ENCODE data around the gene CPNE5. TPM values are rescaled to one million over a fixed set of nuclear protein-coding genes. Genes with fewer than 3 reads are reported as not detected.

The CPNE5 gene
- total RNA-seq, 1 donor from 2014 or later = 2.2 TPM

DNA sequence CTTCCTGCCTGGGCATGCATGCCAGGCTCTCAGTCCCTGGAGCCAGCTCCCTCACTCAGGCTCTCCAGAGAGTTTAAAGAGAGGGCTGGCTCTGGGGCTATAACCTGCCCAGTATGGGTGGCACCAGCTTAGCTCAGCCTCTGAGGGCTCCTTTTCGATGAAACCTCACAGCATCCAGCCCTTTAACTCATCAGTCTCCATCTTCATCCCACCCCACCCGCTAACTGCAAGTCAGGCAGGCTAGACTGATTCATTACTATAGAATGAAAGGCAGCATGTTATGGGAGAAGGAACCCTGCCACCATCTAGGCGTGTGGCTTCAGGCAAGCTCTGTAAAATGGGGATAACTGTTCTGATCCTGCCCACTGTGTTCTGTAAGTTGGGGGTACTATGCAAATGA lies 88.2 kb downstream of the CPNE5 start:
- intact Hi-C loops (cut with micrococcal nuclease) = no loop called here

DNA sequence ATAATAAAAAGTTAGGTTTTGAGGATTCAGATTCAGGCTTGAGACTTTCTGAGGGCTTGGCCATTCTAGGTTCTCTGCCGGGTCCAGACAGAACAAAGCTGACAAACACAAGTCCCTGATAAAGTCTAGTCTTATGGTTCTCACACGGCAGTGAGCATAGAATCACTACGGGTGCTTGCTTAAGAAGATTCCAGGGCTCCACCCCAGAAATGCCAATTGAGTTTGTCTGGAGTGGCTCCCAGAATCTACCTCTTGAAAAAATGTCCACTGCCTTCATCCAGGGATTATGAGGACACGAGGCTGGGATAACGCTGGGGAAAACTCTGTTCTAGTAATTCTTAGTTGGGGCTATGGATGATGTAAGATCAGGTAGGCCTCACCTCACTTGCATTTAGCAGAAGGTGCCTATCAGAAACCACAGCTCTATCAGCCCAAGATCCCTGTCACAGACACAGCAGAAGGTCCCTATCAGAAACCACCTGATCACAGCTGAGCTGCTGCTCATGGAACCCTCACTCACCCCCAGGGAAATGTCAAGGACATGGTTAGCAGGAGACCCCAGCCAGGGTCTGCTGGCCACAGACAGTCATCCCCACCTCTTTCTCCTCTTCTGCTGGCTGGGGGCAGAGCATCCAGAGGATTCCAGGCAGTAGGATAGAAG lies 89.3 kb downstream of the CPNE5 start:
- intact Hi-C loops (cut with micrococcal nuclease) = no loop called here

DNA sequence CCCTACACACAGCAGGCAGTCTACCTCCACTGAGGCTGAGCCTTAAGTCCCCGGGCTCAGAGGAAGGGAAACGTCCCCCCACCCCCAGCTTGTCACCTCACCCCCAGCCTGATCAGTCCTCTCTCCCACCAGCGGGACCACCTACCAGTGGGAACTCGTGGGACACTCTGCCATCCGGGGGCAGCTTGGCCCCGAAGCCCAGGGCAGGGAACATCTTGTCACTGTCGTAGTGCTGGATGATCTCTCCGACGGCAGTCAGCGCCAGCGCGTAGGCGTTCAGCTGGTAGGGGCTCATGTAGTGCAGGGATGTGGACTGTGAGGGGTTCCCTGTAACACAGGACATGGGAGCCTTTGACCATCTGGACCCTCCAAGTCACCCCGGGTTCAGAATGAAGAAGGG lies 93.0 kb downstream of the CPNE5 start:
- intact Hi-C loops (cut with micrococcal nuclease) = no loop called here

DNA sequence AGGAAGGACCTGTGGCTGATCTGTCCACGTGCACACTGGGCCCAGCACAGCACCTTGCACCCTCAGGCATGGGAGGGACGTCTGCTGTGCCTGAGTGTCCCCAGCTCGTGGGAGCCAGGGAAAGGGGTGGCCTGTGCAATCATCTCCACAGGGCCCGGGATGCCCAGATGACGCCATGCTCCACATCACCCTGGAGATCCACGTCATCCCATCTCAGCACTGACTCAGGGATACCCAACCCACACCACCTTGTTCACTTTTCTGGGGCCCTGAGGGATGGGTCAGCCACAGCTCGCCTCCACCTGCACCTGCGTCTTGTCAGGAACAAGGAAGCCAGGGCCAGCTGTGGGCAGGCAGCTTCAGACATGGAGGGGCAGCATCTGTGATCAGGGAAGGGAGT lies 93.4 kb downstream of the CPNE5 start:
- intact Hi-C loops (cut with micrococcal nuclease) = no loop called here

DNA sequence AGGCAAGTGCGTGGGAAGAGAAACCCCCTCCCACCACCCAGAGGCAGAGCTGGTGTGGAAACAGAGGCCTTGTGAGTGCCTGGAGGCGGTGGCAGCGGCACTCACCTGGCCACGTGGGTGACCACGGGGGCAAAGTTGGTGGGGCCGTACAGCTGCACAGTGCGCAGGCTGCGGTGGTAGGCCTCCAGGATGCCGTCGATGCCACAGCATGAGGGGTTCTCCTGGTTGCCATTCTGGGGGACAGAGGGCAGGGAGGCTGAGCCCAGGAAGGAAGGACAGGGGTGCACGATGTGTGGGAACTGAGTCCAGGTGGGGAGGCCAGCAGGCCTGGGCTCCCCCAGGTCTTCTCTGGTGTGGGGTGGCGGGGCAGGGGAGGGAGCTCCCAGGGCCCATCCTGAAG lies 94.0 kb downstream of the CPNE5 start:
- intact Hi-C loops (cut with micrococcal nuclease) = no loop called here

DNA sequence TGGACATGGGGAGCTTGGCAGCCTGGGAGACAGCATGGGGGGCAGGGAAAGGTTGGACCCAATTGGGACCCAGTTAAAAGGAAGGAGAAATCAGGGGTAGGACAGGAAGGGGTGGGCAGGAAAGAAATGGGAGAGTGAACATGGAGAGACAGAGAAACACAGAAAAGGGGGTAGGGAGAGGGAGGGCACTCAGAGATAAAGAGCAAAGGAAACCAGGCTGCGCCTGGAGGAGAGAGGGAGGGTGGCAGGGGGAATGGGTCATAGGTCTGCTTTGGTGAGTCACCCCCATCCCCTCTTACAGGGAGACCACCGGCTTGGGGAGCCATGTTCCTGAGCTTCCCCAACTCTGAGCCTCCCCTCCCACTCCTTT lies 95.0 kb downstream of the CPNE5 start:
- intact Hi-C loops (cut with micrococcal nuclease) = no loop called here

DNA sequence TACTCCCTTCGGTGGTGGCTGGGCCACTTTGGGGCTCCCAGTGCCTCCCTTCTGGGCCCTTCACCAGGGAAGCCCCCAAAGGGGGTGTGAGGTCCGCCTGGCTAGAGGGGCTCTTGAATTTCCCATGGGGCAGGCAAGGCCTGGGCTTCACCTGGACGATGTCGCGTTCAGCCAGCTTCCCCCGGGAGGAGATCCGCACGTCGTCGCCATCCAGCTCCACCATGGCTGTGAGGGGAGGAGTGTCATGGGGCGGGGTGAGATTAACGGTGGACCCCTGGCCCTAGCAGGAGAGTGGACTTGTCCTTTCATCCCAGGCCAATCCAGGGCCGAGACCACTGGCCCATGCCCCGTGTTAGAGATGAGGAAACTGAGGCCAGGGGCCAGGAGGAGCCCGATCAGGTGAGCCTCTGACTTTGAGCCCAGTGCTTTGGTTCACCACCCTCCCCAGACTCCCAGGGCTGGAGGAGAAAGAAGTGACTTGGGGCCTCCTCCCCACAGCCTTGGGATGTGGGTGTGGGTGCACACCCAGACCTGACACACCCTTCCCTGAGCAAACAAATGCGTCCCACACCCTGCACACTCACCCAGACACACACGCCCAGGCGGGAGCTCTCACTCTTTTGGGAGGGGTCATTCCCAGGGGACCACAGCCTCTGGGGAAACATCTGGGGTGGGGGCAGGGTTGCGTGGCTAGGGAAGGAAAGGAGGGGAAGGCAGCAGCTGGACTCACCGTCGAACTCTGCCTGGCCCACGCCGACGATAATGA lies 95.5 kb downstream of the CPNE5 start:
- intact Hi-C loops (cut with micrococcal nuclease) = no loop called here

DNA sequence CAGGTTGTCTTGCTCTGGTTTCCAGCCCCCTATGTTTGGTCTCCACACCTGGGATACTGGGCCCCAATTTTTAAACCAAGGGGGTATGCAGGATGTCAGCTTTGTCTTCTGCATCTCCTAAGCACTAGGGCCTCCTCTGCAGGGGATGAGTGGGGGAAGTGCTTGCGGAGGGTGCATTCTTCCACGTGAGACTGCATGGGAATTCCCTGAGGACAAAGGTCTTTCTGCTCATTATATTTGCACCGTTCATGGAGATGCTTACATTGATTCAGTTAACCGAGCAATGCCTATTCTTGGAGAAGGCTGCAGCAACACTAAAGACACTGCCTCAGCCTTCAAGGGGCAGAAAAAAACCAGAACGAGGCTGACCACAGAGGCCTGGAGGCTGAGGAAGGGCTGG lies 96.2 kb downstream of the CPNE5 start:
- intact Hi-C loops (cut with micrococcal nuclease) = no loop called here

DNA sequence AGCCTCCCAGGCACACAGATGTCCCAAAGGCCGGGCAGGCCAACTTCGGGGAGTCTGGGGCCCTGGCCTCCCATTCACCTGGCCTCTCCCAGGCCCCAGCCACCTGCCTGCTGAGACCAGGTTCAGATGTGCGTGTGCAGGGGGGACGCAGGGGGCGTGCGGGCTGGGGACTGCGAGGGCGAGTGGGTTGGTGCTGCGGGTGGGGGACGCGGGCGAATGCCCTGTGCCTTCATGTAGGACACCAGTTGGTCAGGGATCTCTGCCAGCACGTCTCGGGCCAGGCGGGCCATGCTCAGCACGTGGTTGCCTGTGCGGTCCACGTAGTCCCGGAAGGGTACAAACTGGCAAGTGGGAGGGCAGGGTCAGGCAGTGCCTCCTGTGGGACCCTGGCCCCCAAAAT lies 97.1 kb downstream of the CPNE5 start:
- intact Hi-C loops (cut with micrococcal nuclease) = no loop called here

DNA sequence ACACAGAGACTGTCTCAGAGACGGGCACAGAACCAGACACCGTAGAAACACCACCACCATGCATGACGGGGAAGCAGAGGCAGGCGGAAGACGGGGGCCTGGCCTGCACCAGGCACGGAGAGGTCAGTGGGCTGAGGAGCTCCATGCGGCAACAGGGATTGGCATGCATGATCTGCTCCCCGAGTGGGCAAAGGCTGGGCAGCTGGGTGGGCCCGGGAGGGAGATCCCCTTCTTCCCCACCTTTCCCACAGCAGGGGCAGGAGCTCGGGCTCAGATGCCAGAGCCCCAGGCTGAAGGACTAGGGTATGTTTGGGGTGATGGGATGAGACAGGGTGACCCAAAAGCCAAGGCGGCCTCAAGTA lies 98.4 kb downstream of the CPNE5 start:
- intact Hi-C loops (cut with micrococcal nuclease) = no loop called here

DNA sequence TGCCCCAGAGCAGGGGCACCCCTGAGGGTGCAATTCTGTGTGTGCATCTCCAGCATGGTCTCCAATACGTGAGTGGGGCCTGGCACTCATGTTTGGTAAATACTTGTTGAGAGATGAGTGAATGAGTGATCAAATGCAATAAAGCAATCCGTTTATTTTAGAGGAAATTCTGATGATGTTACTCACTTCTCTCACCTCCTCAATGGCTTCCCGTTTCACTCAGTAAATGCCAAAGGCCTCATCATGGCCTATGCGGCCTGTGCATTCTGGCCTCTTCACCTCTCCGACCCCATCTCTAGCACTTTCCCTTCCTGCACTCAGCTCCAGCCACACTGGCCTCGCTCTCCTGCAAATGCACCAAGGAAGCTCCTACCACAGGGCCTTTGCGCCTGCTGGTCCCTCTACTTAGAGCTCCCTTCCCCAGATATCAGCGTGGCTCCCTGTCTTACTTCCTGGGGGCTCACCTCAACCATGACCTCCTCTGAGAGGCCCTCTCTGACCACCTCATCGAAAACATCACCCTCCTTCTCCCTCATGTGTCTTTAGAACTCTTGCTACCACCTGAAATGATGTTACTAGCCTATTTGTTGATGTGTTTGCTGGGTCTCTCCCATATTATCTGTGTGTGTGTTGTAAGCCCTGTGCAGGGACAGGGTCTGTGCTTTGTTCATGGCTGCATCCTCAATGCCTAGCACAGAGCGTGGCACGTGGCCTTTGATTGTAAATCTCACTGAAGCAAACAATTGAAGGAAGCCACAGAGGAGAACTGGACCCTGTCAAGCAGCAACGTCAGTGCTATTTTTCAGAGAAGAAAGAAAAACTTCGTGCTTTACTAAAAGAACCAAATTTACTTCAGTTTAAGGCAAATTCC lies 99.1 kb downstream of the CPNE5 start:
- intact Hi-C loops (cut with micrococcal nuclease) = no loop called here

DNA sequence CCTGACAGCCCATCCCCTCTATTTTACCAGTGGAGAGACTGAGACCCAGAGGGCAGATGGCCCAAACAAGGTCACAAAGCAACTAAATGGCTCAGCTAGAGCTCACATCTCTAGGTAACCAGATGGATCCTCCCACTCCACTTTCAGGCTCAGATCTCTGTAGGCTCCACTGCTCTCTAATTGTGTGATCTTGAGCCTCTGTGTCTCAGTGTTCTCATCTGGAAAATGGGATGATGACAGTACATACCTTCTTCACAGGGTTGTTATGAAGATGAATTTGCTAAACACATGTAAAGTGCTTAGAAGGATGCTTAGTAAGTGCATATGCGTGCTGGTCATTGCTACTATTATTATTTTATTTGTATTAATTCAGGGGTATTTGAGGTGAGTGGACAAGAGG lies 101.1 kb downstream of the CPNE5 start:
- intact Hi-C loops (cut with micrococcal nuclease) = no loop called here

DNA sequence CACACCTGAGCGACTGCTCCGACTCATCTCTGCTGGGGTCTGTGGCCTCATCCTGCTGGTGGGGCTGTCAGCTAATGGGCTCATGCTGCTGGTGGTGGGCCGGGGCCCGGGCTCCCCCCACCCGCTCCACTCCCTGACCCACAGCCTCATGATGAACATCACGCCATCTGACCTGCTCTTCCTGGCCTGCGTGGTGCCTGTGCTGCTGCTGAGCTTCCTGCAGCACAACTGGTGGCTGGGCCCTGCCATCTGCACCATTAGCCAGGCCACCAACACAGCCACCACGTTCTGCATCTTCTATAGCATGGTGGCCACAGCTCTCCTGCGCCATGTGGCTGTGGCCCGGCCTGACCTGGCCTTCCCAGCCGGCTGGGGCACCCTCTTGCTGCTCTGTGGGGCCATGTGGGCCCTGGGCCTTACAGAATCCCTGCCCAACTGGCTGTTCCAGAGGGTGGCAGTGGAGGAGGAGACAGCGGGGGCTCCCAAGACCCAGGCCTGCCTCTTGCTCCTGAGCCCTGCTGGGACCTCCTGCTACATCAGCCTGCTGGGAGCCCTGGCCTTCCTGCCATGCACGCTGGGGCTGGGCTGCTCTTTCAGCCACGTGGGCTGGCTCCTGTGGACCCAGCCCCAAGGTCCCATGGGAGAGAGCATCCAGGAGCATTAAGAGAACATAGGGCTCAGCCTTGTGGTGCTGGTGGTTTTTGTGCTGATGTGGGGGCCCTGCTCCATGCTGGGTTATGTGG lies 102.0 kb downstream of the CPNE5 start:
- intact Hi-C loops (cut with micrococcal nuclease) = no loop called here

DNA sequence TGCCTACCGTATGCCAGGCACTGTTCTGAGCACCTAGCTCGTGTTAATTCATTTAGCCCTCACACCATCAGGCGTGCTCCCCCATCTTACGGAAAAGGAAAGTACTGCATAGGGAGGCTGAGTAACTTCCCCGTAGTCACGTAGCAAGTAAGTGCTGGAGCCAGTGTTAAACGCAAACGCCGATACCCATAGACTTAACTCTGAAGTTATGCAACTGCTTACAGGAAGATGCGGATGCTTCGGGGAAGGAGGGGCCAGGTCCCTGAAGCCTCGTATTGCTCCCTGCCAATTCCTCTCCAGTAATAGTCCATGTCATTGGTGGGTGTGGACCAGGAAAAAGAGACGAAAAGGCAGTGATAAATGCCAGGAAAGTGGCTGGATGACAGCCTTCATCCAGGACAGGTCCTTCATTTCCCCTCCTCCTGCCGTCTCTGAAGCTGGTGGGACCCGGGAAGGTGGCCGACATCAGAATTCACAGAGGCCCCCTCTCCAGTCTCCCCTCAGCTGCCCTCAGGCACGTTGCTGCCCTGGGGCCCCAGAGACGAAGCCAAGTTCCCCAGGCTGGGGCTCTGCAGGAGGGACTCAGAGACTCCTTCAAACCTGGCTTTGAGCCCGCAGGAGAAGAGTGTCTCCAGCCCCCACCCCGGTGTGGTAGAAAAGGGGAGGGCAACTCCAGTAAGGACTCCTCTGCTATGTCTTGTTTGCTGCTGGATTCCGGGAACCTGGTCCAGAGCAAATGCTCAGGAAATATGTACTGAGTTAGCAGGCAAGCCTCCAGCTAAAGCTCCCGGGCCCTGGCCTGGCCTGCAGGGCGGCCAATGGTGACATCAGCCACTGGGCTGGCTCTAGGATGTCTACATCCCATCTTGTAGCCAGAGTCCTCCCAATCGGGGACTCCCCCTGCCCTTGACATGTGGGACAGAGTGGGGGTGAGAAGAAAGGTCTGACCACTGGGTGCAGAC lies 103.9 kb downstream of the CPNE5 start:
- intact Hi-C loops (cut with micrococcal nuclease) = no loop called here

DNA sequence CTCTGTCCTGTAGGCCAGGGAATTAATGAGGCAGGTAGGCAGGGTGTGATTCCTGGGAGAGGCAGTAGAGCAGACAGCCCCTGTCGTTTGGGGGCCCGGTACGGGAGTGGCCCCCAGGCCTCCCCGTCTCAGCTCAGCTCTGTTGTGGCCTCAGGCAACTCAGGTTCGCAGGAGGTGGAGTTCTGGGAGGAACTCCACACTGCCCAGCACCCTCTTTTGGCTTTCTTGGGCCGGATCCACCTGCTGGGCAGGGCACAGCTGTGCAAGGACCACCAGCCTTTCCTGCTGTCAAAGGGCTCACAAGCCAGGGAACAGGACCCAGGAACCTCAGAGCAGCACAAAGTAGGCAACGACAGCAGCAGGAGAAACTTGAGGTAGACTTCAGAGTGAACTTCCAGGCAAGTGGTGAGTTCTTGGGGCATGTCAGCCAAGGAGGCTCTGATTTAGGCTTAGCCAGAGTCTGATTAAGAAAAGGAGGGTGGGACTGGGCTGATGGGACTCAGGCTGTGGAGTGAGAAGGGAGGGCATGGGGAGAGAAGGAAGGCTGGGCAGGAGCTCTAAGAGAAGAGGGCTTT lies 104.7 kb downstream of the CPNE5 start:
- intact Hi-C loops (cut with micrococcal nuclease) = no loop called here

DNA sequence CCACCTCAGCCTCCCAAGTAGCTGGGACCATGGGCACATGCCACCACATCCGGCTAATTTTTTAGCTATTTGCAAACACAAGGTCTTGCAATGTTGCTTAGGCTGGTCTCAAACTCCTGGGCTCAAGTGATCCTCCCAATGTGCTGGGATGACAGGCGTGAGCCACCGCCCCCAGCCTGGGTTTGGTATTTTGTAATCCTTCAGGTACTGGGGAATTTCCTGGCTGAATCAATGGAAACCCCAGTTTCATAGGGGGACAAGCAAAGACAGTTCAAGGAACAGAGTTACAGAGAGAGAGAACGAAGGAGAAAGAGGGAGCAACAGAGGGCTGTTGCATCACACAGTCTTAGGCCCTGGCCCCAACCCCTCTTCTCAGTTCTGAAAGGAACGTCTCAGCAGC lies 105.9 kb downstream of the CPNE5 start:
- intact Hi-C loops (cut with micrococcal nuclease) = no loop called here

DNA sequence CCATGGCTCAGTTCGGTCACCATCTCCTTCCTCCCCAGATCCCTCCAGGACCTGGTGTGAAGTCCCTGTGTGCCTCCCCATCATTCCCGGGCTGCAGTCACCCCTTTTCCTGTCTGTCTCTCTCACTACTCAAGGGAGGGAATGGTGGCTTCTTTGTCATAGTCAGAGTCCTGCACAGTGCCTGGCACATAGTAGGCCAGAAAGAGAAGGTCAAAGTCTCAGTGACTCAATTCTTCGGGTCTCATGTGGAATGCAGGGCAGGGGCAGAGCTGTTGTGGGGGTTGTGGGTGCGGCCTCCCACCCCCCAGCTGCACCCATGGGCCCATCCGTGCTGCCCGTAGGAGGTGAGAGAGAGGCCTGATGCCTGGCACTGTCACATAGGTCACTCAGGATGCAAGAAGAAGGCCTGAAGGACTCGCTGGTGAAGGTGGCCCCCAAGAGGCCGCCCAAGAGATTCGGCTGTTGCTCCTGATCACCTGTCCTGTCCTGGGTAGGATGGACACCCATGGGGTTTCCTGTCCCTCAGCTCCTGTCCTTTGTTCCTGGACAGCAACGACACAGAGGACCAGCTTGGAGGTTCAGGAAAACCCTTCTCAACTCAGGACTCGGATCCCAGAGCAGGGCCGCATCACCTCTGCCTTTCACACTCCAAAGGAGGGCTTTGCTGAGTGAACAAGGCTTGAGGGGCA lies 107.5 kb downstream of the CPNE5 start:
- intact Hi-C loops (cut with micrococcal nuclease) = no loop called here

DNA sequence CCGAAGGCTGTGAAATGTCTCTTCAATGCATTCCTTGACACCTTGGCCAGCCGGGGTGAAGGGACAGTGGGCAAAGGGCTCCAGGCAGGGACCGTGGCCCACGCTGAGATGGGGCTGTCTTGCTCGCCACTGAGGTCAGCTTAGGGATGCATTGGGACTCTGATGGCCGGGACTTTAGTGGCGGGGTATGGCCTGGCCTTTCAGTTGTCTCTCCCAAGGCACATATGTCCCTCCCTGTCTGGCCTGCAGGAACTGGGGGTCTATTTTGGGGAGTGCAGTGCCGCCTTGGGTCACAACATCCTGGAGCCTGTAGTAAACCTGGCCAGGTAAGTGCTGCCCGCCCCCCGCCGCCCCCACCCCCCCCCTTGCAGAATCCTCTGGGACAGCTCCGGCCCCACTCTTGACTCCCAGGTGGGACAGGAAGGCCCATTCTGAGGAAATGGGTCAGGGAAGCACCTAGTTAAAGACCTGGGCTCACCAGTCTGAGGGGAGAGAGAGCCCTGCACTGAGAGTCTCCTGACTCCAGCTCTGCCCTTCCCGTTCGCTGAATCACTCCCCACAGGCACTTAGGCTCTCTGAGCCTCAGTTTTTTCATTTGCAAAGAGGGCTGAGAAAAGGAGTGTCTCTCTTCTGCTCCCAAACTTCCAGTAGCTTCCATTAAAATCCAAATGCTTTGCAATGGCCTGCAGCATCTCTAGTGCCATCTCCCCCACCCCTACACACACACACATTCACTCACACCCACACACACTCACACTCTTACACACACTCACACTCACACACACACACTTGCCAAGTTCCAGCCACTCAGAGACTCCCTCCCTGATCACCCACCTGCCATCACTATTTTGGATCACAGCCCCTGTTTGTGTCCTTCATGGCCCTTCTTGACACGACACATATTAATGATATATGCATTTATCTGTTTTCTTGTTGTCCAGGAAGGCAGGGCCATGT lies 108.5 kb downstream of the CPNE5 start:
- intact Hi-C loops (cut with micrococcal nuclease) = no loop called here

Measured in T-helper 2 cell treated with Interferon-gamma antibody and Interleukin-4, amounts not matched to agents 100 ng/mL and 5 ng/mL, for 36 hours (primary cell).